GM18511 (cell line): Measurements from ENCODE around the gene MAST4.

Experiments used
- ATAC-seq: cut with Tn5 transposase; IDR thresholded peaks from one replicate; pipeline ENCODE4 v1.9.1; 2021; ENCODE audit warnings: mild to moderate bottlenecking, moderate library complexity; ENCODE audit not compliant: unreplicated experiment

The MAST4 gene

DNA sequence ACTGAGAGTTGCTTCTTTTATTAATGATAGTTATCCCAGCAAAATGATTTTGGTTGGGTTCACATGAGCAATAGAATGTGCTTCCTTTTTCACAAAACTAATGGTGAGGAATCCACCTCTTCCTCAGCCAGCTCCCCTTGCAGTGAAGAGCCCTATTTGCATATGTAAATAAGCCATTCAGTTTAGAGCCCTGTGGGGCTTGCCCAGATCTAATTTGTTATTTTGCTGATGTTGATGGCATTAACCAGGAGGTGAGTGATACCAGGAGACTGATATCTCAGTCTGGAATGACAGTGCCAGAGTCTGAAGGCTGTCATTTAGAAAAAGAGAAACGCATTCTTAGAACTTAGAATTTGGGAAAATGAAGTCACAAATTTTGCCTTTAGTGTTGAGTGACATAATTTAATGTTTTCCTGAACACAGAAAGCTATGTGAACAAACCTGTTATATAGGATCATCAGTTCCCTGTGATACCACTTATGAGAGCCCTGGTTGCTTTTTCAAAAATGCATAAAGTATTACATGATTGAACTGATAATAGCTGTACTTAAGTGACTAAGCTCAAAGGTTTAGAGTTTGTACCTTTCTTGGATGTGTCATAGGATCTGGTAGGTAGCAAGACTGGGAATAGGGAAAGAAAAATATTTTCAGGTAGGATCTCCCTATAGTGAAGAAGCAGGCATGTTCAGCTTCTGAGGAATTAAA is 271.6 kb downstream of the MAST4 start:
- ATAC-seq: no peak

DNA sequence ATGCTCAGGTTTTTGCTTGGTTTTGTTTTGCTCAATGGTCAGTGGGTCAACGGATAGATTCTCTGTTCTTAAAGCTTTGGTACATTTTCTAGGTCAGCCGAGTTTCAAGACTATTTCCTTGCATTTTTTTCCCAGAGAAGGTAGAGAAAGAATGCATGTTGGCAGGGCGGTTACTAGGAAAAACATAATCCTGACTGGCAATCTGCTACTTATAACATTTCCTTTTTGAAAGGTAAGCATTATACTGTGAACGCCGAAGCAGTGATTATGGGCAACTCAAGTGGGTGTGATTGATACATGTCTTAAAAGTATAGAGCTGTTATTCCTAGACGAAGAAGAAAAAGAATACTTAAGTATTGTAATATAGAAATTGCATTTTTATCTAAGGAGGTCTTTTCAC is 273.2 kb downstream of the MAST4 start:
- no peak for ATAC-seq

DNA sequence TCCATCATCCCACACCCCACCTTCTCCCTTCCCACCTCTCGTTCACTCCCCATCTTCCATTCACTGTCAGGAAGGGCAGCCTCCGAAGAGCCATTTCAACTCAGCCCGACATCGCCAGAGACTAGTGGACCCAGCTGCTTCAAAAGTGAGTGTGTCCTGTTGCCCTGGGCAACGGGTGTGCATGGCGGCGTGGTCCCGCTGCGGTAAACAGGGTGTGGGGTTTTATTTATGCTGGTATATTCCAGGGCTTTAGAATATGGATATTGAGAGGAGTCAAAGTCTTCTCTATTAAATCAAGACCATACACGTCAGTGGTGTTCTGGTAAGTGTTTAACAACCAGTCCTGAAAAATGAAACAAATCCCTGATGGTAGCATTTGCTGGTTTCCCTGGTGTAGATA is 274.5 kb downstream of the MAST4 start:
- no peak for ATAC-seq

DNA sequence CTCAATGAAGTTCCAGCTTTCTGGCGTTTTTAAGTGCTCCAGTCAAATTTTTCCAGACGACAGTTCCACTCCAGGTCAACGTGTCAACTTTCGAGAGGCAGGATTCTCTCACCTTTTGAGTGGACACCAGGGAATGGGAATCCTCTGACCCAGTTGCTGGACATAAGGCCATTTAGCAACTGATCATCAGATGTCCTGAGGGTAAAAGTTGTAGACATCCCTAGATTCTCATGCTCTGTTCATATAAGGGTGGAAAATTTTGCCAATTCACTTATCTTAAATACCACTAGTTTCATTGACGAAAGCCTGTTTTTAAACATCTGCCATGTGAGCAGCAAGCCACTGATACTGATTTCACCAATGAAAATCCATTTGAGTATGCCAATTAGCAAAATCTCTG is 275.5 kb downstream of the MAST4 start:
- ATAC-seq: no peak

DNA sequence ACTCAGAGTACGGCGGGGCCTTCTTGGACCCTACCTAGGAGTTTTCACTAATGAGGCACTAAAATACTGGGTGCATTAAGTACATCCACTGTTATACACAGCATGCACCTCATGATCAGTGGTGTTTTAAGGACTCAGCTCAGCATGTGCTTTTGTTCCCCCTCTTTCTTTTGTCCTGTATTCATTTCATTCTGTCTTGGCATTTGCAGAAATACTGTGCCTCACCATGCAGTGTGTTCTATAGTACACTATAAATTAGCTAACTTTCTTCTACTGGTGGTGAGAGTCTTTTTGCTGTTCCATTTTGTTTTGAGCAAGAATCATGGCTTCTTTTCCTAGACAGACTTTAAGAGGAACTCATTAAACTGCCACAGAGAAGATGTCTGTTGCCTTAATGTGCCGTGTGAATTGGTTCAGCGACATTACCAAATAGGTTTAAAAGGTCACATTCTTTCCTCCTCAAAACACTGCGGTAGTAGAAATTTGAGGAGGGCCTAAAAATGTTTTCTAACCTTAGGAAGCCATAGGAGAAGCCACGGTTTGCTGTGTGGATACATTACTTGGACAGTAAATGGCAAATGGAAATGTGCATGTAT is 276.6 kb downstream of the MAST4 start:
- no peak for ATAC-seq

DNA sequence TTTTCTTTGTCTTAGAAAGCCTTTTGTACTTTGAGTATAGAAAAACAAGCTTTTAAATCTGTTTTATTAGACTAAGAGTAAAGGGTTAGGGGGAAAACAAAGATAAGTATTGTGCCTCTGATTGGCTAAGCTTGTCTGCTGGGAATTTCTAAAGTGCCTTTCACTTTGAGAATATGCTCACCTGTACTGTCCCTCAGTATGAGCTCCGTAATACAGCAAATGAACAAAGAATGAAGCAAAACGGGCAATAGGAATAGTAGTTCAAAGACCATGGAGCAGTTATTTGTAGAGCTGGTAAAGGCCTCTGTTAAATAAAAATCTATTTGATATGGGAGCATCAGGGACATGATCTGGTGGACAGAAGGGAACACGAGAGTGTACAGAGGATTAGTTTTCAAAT is 277.8 kb downstream of the MAST4 start:
- ATAC-seq: no peak

DNA sequence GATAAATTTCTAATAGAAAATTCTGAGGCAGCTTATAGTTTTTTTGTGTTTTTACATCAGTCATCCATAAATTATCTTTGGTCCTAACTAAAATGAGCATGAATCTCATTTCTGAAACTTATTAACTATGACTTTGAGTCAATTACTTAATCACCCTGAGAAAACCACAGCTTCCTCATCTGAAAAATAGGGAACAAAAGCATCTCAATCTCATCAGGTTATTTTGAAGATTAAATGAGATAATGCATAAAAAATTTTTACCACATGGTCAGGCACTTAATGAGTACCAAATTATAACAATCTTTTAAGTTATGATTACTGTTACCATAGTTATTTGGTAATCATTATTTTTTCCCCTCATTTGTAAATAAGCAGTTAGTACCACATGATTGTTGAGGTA is 279.1 kb downstream of the MAST4 start:
- ATAC-seq: no peak

DNA sequence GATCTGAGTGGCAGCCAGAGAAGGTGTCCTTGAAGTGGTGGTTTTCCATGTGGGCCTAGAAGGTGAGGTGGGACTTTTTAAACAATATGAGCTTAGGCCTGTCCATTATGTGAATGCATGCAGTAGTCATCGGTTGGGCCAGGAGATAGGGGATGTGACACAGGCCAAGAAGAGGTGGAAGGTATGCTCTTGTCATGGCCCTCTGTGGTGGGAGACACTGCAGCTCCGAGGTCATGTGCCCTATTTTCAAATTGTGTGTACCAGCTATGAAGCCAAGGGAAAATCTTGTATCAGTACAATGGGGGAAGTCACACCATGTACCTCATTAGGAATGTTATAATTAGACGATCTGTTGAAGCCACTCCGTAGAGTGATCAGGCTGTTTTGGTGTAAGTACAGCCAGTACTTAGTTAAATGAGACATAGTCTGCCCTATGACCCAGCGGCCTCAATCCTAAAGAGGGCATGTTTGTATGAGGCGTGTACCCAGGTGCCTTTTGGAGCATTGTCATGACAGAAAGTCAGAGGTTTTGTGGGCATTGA is 280.1 kb downstream of the MAST4 start:
- ATAC-seq: no peak

DNA sequence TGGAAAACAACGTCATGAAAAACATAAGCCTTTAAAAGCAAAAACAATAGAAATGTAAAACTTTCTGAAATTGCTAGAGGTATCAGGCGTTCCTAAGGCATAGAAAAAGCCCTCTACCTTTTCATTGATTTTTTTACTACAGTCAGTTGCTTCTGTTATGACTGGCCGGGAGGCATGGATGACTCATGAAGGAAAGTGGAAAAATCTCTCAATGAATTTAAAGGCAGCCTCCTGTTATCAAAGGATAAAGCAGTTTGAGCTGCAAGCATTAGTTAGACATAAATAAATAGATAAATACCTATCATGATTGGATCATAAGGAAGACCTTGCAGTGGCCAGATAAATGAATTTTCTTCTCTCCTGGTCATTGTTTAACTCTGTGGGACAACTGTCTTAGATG is 281.6 kb downstream of the MAST4 start:
- ATAC-seq: no peak

DNA sequence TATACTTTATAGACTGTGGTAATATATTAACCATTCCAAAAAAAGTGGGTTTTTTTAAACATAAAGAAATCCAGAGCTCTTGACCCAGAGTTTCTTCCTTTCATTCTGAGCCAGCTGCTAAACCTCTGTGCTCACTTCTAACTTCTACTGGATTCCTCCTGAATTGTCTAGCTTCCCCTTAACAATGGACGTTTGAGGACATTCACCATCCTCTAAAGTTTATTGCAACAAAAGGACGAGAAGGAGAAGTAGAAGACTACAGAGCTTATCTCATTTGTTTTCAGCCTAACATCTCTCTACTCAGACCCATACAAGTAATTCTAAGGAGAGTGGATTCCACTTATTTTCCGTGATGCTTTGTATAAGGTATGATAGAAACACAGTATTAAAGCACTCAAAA is 284.2 kb downstream of the MAST4 start:
- ATAC-seq: no peak

DNA sequence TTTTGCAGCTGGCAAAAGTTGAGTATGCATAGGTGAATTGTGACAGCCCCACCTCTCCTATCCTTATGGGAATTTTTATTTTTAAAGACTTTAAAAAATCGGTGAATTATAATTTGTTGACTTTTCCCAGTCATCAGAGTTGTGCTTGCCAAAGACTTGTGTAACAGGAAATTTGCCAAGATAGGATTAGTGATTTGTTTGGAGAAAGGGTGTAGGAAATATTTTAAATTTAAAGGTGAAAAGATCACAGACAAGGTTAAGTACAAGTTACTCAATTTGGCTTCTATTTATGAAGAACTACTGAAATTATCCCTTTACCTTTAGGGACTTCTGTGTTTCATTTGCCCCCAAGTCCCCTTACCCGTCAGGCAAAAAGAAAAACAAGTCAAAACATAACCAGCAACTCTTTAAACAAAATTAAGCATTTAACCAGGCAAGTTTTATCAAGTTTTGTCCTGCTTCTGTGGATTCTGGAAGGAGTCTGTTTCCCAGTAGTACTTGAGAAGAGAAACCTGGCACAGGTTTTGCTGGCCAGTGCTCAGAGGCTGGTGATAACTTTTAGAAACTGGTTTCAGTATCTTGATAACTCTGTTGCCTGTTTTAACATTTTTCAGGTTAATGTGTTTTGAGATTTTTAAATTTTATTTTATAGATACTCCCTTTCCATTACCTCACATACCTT is 285.4 kb downstream of the MAST4 start:
- ATAC-seq: no peak

DNA sequence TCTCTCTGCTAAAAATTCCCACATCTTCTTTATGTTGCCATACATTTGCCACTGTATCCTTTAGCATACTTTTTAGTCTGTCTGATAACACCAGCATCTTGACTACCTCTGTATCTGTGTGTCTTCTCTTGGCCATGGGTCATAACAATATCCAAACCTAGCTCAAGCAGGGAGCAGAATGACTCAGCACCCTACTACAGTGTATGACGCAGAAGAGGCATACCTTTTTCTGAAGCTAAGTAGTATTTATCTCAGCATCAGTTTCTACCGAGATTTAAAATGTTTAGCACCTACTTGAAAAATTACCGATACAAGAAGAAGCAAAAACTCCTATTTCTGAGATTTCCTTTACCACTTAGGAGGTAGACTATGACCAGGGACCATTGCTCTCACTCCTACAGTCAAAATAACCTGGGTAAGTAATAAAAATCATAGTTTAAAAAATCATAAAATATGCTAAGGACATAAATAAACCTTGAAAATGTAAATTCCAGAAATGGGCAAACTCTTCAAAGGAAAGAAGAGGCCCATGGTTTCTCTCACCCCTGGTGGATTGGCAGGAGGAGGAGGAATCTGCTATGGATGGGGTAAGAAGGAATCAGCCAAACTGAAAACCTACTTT is 286.5 kb downstream of the MAST4 start:
- ATAC-seq: no peak

DNA sequence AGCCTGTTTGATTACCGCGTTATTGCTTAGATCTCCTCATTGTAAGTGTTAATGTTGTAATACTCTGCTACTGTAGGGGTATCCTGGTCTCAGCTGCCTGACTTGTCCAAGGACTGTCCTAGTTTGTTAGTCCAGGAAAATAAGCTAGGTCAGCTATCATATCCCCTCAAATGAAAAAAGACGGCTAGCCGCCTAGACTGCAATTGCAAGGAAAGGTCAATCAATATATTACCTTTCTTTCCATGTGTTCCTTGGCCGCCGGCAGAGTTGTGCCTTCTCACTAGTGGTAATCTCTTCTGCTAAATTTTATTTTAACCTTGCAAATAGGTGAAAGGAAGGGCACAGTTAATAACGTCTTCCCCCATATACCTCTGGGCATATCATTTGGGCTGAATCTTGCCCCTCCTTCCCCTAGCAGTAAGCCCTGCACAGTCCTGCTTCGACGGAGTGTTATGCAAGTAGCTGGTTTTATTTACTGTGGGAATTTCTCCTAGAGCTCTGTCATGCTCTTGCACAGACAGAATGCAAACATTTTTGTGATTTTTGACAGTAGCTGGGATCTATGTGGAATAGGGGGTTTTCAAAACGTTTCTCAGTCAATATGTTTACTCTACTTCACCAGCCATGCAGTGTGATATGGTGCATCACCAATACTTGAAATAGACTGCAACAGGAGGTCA is 288.5 kb downstream of the MAST4 start:
- ATAC-seq: no peak

DNA sequence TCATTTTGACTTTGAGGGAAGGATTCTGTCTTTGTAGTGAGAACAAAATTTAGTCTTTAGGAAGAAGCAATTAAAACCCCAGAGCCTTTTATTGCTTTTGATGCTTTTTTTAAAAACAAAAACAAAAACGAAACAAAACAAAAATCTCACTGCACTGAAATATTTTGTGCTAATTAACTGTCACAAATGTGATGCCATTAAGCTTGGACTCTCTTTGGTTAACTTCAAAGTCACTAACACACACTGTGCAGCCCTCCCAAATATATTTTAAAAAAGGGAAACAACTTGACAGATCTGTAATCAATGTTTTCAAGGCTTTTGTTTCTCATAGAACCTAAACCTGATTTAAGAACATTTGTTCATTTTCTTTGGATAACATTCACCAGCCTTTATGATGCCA is 290.7 kb downstream of the MAST4 start:
- ATAC-seq: no peak

DNA sequence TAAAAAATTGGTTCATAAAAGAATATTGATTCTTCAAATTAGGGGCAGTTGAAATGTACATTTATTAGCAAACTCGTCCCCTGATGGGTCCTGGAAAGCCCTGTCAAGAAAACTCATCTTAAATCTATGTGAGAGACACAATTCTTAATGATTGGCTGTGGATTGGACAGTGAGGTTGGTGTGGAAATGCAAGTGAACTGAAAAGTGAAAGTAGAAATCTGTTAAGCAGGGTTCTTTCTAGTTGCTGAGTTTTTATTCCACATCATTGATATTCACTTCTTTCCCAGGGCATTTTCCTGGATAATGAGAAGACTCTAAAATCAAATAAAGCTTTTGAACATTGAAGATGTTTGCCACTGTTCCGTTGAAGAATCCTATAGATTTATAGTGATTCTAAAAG is 292.4 kb downstream of the MAST4 start:
- no peak for ATAC-seq

DNA sequence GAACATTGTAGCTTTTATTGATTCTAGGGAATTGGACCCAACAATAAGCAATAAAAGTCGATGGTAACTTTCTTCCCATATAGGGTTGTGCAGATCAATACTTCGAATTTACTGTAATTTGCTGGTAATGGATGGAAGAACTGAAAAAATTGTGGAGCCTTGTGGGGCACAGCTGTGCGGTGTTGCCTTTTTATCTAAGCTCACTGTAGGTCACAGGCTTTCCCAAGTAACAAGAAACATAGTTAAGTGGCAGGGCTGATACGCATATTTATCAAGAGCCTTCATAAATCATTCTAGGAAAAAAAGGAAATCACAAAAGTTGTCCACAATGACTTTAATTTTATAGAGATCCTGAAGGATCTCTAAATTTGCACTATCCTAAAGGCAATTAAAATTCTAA is 292.9 kb downstream of the MAST4 start:
- no peak for ATAC-seq

DNA sequence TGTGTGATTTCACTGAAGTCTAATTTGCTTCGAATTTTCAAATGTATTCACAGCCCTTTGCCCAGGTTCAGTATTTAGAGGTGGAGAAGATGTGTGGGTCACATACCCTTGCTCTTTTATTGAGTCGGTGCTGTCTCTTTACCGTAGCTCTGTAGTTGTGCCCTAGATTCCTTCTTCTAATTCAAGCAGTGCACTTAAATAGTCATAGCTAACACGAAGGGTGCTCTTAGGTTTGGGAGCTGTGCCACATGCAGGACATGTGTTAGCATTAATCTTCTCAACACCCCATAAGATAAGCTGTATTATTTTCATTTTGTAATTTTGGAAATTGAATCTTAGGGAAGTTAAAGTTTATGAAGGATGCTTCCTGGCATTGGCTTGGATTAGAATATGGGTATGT is 293.3 kb downstream of the MAST4 start:
- ATAC-seq: no peak

DNA sequence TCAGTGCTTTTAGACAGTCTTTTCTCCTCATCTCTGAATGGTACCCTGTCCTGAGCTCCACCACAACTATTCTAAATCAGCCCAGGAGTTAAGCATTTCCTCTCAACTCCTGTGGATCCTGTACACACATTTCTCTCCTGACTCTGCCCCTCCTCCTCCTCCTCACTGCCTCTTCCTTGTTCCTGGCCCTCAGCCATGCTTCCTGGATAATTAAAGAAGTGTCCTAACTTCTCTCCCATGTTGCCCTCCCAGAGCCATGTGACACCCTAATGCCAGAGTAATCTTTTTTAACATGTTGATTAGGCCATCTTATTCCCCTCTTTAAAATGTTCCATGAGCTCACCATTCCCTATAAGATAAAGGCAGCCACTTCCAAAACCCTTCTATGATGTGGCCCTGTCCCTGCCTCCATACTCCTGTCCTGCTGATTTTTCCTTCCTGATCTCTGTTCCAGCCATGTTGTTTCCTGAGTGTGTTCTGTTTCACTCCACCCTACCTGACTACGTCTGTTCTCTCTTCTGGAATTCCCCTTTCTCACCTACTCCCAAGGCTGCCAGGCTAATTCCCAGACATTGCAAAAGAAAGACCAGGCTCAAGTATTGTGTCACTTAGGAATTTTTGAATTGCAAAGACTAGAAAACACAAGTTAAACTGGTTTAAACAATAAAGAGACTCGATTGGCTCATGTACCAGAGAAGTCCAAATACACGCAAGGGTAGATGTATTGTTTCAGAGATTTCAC is 295.2 kb downstream of the MAST4 start:
- no peak for ATAC-seq

DNA sequence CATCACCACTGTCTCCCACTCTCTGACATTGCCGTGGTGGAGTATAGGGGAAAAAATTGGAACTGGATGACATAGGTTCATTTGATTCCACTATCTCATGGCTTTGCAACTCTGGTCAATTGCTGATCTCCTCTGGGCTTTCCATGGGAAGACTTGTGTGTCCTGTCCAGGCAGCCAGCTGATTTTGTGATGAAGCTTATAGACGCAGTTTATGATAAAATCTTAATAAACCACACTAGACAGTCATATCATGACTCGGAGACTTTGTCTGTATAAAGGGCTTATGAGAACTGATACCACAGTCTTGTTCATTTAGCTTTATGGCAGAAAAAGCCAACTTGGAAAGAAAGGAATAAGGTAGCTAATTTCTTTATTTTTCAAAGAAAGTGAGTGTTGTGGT is 296.5 kb downstream of the MAST4 start:
- no peak for ATAC-seq

DNA sequence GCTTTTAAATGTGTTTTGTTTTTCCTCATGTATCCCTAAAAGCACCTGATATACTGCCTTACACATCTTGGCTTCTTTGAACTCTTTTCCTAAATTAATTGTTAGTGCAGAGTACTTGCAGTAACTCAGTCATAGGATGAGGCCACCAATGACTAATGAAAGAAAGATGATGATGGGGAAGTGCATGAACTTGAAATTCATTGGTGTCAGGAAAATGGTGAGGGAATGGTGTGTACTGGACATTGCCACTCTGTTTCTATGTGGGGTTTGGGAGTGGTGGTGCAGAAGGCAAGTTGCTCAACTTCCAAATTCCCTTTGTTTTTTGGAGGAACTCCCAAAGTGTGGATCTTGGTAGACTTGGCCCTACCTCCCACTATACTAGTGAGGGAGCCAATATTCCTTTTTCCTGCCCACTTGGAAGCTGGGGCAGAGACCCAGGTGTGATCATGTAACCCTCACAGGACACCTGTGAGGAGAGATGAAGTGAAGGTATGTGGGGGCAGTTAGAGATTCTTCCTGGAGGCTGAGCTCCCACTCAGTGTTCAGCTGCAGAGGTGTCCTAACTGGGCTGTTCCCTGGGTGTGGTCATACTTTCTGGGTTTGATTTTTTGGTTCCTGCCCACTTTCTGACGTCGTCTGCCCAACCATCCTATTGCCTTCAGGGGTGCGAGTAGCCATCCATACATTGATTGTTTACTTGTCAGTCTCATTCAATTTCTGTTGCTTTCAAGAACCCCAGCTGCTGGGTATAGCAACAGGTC is 298.5 kb downstream of the MAST4 start:
- no peak for ATAC-seq
